ENCODE results near the gene CSRP3. TPM values are rescaled to one million over a fixed set of nuclear protein-coding genes. Genes with fewer than 3 reads are reported as not detected.

Gene CSRP3
- total RNA-seq, 4 donors from 2014 or later = not detected

DNA sequence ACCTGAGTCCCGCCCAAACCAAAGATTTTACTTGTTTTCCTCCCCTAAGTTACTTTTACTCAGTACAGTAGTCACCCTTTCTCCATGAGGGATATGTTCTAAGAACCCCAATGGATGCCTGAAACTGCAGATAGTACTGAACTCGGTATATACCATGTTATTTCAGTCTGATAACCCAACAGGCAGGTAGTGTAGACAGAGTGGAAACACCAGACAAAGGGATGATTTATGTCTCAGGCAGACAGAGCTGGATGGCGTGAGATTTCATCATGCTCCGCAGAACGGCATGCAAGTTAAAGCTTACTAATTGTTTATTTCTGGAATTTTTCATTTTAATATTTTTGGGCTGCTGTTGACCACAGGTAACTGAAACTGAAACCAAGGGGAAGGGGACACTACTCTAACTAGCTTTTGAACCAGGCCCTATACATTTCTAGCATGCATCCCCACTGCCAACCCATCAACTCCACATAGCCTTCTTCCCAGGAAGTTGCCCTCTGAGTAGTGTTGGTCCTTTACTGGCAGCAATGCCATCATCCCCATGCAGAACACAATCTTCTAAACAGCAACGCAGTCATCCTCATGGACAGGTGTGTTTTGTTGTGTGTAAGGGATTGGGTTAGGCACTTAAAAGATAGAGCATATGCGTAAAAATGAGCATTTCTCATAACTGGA lies 27.7 kb downstream of the CSRP3 start:
- Histone ChIP-seq H3K27ac (no peak overlapping the region), H3K4me1 (no peaks in the 10 kb centered on the region), H3K4me3 (no peak overlapping the region), H3K27me3 (no peaks in the 10 kb centered on the region), H3K9me3 (no peaks in the 10 kb centered on the region), H3K36me3 (no peaks in the 10 kb centered on the region)
- intact Hi-C loops (cut with DNase I; ENCODE audit: low total_unique reads) = no loop called here
- TF ChIP-seq, protein P1, sequence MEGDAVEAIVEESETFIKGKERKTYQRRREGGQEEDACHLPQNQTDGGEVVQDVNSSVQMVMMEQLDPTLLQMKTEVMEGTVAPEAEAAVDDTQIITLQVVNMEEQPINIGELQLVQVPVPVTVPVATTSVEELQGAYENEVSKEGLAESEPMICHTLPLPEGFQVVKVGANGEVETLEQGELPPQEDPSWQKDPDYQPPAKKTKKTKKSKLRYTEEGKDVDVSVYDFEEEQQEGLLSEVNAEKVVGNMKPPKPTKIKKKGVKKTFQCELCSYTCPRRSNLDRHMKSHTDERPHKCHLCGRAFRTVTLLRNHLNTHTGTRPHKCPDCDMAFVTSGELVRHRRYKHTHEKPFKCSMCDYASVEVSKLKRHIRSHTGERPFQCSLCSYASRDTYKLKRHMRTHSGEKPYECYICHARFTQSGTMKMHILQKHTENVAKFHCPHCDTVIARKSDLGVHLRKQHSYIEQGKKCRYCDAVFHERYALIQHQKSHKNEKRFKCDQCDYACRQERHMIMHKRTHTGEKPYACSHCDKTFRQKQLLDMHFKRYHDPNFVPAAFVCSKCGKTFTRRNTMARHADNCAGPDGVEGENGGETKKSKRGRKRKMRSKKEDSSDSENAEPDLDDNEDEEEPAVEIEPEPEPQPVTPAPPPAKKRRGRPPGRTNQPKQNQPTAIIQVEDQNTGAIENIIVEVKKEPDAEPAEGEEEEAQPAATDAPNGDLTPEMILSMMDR (IDR thresholded peaks at IDR 0.05) = no peak
- TF ChIP-seq POLR2A (IDR thresholded peaks at IDR 0.05) = no peak
- DNase-seq = no peak

DNA sequence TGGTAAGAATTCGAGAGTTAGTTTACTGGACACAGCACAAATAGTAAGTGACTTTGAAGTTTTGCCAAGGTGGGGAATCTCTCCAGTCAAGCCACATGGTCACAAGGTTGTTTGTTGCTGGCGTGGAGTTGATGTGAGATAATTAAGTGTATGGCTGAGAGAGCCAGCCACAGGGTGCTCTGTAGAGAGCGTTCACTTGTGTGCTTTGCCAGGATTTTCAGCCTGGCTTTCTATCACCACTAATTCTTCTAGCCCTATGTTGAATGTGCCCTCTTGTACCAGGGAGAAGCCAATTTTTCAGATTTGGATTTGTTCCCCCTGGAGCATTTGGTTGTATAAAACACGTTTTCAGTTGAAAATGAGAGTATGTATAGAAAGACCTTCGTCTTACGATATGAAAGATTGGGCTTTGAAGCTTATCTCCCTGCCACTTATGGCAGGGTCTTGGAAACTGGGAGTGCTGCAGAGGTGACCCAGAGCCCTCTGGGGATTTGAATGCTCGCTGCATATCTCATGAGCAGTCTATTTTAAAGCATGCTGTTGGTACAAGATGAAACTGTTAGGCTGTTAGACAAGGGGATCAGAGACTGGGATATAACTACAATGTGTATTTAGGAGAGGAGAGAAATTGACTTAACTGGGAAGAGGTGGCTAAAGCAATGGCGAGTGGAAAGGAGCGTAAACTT lies 28.6 kb downstream of the CSRP3 start:
- no peaks in the 10 kb centered on the region for H3K4me1 ChIP-seq
- no peak for DNase-seq
- H3K27me3 ChIP-seq = no peaks in the 10 kb centered on the region
- H3K27ac ChIP-seq = no peak overlapping the region
- TF ChIP-seq POLR2A (IDR thresholded peaks at IDR 0.05) = no peak
- TF ChIP-seq, protein P1 (IDR thresholded peaks at IDR 0.05) = no peak
- no peaks in the 10 kb centered on the region for H3K36me3 ChIP-seq
- H3K4me3 ChIP-seq = no peak overlapping the region
- intact Hi-C loops (cut with DNase I; ENCODE audit: low total_unique reads) = no loop called here
- no peaks in the 10 kb centered on the region for H3K9me3 ChIP-seq

DNA sequence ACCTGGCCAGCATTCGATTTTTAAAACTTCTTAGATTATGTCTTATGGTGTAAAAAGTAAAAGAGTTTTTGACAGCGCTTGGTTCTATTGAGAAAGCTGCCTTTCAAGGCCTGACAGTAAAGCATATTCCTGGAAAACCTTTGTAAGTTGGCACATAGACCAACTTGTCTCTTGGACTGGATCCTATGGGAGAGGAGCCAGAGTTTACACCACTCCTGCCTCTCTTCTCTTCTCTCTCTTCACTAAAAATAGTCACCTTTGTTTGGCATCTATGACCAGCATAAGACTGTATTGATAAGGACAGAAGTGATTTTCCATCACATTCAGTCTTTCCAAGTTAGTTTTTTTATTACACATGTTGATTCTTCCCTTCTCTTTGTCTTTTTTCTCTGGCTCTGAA lies 33.7 kb downstream of the CSRP3 start:
- no peaks in the 10 kb centered on the region for H3K27me3 ChIP-seq
- H3K4me1 ChIP-seq = no peaks in the 10 kb centered on the region
- no peak overlapping the region for H3K27ac ChIP-seq
- no peaks in the 10 kb centered on the region for H3K36me3 ChIP-seq
- H3K4me3 ChIP-seq = no peak overlapping the region
- no peak for TF ChIP-seq POLR2A (IDR thresholded peaks at IDR 0.05)
- TF ChIP-seq, protein P1 (IDR thresholded peaks at IDR 0.05) = no peak
- DNase-seq = no peak
- intact Hi-C loops (cut with DNase I; ENCODE audit: low total_unique reads) = no loop called here
- H3K9me3 ChIP-seq = no peaks in the 10 kb centered on the region

DNA sequence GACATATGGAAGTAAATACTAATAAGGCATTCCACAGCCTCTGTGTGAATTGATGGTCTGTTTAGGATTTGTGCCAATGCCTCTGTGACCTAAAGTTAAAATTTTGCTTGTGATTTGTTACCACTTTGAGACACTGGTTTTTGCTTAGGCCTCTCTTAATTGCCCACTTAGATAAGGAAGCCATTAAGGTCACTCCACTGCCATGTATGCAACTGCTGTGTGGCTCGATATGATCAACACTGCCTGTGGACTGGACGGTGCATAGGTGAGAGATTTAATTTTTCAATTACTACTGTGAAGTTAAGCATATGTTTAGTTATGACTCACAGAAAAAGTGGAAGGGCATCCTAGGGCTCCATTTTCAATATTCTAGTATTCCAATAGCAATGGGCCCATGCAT lies 36.9 kb downstream of the CSRP3 start:
- Histone ChIP-seq H3K27me3 (no peaks in the 10 kb centered on the region), H3K4me1 (no peaks in the 10 kb centered on the region), H3K4me3 (no peak overlapping the region), H3K9me3 (no peaks in the 10 kb centered on the region), H3K27ac (no peak overlapping the region), H3K36me3 (no peaks in the 10 kb centered on the region)
- intact Hi-C loops (cut with DNase I; ENCODE audit: low total_unique reads) = no loop called here
- DNase-seq = no peak
- no peak for TF ChIP-seq POLR2A (IDR thresholded peaks at IDR 0.05)
- TF ChIP-seq, protein P1 (IDR thresholded peaks at IDR 0.05) = no peak

DNA sequence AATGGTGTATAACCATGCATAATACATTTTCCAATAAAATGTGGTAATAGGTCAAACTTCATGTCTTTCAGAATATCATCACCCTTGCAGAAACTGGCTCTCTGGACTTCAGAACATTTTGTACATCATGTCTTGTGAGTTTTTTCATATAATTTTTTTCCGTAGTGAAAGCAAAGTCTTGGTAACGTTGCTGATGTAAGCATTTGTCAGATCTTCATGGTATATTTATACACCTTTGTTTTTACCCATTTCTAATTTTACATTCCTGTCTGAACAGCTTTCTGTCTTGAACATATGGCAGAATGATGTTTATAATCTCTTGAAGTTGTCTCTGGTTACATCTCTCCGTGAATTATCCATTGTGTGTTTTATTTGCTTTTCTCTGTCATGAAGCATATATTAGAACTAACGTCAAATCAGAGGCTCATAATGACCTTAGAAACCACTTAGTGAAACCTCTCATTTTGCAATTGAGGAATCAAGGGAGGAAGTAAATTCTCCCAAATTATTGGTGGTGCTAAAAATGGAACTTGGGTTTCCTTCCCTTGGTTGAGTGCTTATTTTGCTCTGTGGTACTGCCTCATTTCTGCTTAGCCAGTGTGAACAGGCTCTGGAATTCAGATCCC lies 37.4 kb downstream of the CSRP3 start:
- H3K4me1 ChIP-seq = no peaks in the 10 kb centered on the region

More for the DNA sequence above, 37.4 kb downstream of the CSRP3 start:
- Histone ChIP-seq H3K27me3 (no peaks in the 10 kb centered on the region), H3K27ac (no peak overlapping the region), H3K4me3 (no peak overlapping the region), H3K9me3 (no peaks in the 10 kb centered on the region), H3K36me3 (no peaks in the 10 kb centered on the region)
- intact Hi-C loops (cut with DNase I; ENCODE audit: low total_unique reads) = no loop called here
- DNase-seq = no peak
- TF ChIP-seq POLR2A (IDR thresholded peaks at IDR 0.05) = no peak
- TF ChIP-seq, protein P1 (IDR thresholded peaks at IDR 0.05) = no peak
